ENCODE results near the gene GALNT2. TPM values are rescaled to one million over a fixed set of nuclear protein-coding genes. Genes with fewer than 3 reads are reported as not detected.
A peak's percentile ranks its signal among the peaks of the same experiment; 100 is the strongest.

GALNT2 gene
- total and polyA plus RNA-seq, 9 of the 15 experiments (the other 6 are each of a cell fraction or from before 2014, with no cell fraction given): 1.6 to 106 (median 51.9) TPM

DNA sequence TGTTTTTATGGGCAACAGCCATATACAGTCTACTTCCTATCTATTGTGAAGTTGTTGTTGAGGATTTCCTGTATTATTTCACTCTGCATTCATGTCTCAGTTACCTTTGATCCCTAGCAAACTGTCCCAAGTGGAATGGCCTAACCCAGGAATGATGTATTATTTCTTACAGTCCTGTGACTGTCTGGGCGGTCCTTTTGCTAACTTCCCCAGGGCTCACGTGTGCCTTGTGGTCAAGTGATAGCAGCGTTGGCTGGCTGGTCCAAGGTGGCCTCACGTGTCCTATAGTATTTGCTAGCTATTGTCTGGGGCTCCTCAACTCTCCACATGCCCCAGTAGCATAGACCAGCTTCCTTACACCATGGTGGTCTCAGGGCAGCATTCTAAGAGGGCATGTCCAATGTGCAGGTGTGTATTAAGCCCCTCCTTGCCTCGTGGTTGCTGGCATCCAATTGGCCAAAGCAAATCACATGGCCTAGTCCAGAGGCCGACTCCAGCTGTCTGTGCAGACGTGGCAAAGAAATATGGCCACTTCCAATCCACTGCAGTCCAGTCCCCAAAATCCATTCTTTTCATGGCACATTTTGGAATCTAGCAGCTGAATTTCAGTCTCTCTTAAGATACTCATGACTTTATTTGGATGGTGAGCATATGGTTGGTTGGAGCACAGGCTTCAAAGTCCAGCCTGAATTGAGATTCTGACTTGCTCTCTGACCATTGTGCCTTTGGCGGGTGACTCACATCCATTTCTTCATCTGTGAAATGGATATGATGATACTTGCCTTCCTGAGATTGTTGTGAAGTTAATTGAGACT, 94.1 kb downstream of the GALNT2 start (continued):
- TF ChIP-seq, protein P1, sequence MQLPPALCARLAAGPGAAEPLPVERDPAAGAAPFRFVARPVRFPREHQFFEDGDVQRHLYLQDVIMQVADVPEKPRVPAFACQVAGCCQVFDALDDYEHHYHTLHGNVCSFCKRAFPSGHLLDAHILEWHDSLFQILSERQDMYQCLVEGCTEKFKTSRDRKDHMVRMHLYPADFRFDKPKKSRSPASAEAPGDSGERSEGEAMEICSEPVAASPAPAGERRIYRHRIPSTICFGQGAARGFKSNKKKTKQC (CRISPR knock-in tag; IDR thresholded peaks at IDR 0.05): no peak
- TF ChIP-seq U2AF2 (optimal IDR thresholded peaks at IDR 0.05; ENCODE audit: low read depth, low read length) (no peak), ELF2 (CRISPR knock-in tag; IDR thresholded peaks at IDR 0.05) (no peak), NFE2L1 (tag; IDR thresholded peaks at IDR 0.05; ENCODE audit: borderline replicate concordance, low read depth) (no peak), ZNF780A (CRISPR knock-in tag; IDR thresholded peaks at IDR 0.05) (no peak), NBN (IDR thresholded peaks at IDR 0.05; ENCODE audit: low read depth) (no peak), ZNF311 (CRISPR knock-in tag; IDR thresholded peaks at IDR 0.05) (0 out of 2 replicates have a peak, but pooled peaks have one; percentile 16), ZNF133 (CRISPR knock-in tag; IDR thresholded peaks at IDR 0.05) (0 out of 2 replicates have a peak, but pooled peaks have one; percentile 68), DACH1 (IDR thresholded peaks at IDR 0.05; ENCODE audit: partially characterized antibody) (no peak), FOXK1 (CRISPR knock-in tag; IDR thresholded peaks at IDR 0.05; ENCODE audit: borderline replicate concordance) (0 out of 2 replicates have a peak, but pooled peaks have one; percentile 75), KAT8 (IDR thresholded peaks at IDR 0.05; ENCODE audit: low read depth) (no peak), ZNF695 (CRISPR knock-in tag; IDR thresholded peaks at IDR 0.05) (no peak), ZNF140 (CRISPR knock-in tag; IDR thresholded peaks at IDR 0.05) (no peak), RBM34 (IDR thresholded peaks at IDR 0.05; ENCODE audit: borderline replicate concordance, insufficient read depth, low read length) (no peak), XRCC3 (IDR thresholded peaks at IDR 0.05) (no peak), ZKSCAN1 (IDR thresholded peaks at IDR 0.05; ENCODE audit: low read depth, low read length) (no peak), MIER1 (IDR thresholded peaks at IDR 0.05; ENCODE audit: low read depth) (no peak)
- TF ChIP-seq, protein P2, sequence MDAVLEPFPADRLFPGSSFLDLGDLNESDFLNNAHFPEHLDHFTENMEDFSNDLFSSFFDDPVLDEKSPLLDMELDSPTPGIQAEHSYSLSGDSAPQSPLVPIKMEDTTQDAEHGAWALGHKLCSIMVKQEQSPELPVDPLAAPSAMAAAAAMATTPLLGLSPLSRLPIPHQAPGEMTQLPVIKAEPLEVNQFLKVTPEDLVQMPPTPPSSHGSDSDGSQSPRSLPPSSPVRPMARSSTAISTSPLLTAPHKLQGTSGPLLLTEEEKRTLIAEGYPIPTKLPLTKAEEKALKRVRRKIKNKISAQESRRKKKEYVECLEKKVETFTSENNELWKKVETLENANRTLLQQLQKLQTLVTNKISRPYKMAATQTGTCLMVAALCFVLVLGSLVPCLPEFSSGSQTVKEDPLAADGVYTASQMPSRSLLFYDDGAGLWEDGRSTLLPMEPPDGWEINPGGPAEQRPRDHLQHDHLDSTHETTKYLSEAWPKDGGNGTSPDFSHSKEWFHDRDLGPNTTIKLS (IDR thresholded peaks at IDR 0.05; ENCODE audit: borderline replicate concordance, low read depth): peak; percentile 99
- TF ChIP-seq, protein P3, sequence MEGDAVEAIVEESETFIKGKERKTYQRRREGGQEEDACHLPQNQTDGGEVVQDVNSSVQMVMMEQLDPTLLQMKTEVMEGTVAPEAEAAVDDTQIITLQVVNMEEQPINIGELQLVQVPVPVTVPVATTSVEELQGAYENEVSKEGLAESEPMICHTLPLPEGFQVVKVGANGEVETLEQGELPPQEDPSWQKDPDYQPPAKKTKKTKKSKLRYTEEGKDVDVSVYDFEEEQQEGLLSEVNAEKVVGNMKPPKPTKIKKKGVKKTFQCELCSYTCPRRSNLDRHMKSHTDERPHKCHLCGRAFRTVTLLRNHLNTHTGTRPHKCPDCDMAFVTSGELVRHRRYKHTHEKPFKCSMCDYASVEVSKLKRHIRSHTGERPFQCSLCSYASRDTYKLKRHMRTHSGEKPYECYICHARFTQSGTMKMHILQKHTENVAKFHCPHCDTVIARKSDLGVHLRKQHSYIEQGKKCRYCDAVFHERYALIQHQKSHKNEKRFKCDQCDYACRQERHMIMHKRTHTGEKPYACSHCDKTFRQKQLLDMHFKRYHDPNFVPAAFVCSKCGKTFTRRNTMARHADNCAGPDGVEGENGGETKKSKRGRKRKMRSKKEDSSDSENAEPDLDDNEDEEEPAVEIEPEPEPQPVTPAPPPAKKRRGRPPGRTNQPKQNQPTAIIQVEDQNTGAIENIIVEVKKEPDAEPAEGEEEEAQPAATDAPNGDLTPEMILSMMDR (IDR thresholded peaks at IDR 0.05 in 2 of 3, conservative IDR thresholded peaks at IDR 0.05 in 1 of 3; ENCODE audit: insufficient read depth in 2 of 3, low read depth in 1 of 3, low read length in 3 of 3): no peak
- TF ChIP-seq, protein P4, sequence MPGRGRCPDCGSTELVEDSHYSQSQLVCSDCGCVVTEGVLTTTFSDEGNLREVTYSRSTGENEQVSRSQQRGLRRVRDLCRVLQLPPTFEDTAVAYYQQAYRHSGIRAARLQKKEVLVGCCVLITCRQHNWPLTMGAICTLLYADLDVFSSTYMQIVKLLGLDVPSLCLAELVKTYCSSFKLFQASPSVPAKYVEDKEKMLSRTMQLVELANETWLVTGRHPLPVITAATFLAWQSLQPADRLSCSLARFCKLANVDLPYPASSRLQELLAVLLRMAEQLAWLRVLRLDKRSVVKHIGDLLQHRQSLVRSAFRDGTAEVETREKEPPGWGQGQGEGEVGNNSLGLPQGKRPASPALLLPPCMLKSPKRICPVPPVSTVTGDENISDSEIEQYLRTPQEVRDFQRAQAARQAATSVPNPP (IDR thresholded peaks at IDR 0.05; ENCODE audit: borderline replicate concordance, insufficient read depth, insufficient read length): no peak

All from K562 (cell line).